HG03342 (cell line): ENCODE measurements around the gene DUSP16.

Experiments
- ATAC-seq: cut with Tn5 transposase; IDR thresholded peaks from one replicate; pipeline ENCODE4 v1.9.1; 2021; ENCODE audit warnings: mild to moderate bottlenecking, moderate library complexity; ENCODE audit not compliant: unreplicated experiment

DUSP16 gene

DNA sequence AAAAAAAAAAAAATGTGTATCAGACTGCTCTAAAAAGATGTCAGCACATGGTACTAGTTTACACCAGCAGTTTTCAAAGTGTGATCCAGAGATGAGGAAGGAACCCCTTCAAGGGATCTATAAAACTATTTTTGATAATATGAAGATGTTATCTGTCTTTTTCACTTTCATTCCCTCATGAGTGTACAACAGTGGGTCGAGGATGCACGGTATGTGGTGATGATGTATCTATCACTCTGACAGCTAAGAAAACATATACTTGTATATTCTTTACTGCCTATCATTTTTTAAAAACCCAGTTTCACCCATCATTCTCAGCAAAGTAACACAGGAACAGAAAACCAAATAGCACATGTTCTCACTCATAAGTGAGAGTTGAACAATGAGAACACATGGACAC is 12.4 kb downstream of the DUSP16 start:
- ATAC-seq, result no peak

- no peak for ATAC-seq
These were observed 13.2 kb downstream of the DUSP16 start for GRCh38 chr12:12549426-12549825.

DNA sequence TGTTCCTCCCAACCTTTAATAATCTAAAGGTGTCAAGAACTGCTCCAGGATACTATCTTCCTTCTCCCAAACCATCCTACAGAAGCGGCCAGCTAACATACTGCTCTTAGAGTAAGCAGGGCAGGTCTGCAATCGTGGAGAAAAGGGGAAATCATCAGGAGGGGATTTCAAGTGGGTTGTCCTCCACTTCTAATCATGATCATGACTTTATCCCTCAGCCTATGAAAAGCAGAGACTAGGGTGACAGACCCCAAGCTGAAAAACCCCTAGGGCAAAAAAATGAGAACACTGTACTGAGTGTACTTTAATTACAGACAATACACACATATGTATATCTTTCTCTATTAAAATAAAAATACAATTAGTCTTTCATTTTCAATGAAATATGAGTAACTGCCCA is 13.9 kb downstream of the DUSP16 start:
- ATAC-seq, result no peak

- no peak for ATAC-seq
These were observed 16.3 kb downstream of the DUSP16 start for GRCh38 chr12:12546314-12546772.

- ATAC-seq, result no peak
These were observed 18.7 kb downstream of the DUSP16 start for GRCh38 chr12:12543959-12544358.

DNA sequence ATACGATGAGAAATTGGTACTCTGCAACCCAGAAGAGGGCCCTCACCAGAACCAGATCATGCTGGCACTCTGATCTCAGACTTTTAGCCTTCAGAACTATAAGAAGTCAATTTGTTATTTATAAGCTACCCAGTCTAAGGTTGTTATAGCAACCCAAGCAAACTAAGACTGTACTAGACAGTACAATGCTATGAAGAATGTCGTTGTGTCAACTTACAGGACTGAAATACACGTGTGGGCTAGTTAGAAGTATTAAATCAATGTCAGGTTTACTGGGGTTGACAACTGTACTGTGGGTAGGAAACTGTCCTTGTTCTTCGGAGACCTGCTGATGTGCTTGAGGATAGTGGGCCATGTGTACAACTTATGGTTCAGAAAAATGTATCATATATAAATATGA is 19.7 kb downstream of the DUSP16 start:
- ATAC-seq, result no peak

DNA sequence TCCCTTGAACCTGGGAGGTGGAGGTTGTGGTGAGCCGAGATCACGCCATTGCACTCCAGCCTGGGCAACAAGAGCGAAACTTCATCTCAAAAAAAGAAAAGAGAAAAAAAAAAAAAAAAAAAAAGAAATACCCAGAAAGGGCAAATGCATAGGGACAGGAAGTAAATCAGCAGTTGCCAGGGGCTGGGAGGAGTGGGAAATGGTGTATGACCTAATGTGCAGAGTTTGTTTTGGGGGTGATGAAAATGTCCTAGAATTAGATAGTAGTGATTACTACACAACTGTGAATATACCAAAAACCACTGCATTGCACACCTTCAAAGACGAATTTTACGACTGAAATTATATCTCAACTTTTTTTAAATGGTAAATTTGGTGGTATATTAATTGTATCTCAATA is 20.4 kb downstream of the DUSP16 start:
- no peak for ATAC-seq

- no peak for ATAC-seq
These were observed 20.9 kb downstream of the DUSP16 start for GRCh38 chr12:12541782-12542181.

DNA sequence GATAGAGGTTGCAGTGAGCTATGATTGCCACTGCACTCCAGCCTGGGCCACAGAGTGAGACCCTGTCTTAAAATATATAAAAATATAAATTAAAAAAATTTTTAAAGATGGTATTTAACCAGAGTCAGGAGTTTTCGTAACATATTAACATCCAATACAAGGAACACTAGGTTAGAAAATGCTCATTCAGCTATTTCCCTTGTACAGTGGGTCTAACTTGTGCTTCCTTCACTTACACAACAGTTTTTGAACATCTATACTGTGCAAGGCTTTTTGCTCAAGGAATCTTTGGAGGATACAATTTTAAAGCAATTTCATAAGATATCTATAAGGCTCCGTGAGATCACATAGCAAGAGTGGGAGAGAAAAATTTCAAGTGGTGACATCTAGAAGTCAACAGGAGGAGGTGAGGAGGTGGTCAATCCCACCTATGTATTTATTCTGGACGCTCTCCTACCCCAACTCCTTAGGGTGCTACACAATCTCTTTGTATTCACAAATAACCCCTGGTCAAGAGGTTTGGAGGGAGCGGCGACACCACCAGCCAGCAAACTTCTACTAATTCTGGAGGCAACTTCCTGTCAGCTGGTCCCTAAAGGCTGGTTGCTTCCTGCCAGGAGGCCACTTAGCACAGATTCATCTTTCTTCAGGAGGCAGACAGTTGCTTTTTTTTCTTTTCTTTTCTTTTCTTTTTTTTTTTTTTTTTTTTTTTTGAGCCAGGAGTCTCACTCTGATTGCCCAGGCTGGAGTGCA is 22.2 kb downstream of the DUSP16 start:
- ATAC-seq, result no peak

DNA sequence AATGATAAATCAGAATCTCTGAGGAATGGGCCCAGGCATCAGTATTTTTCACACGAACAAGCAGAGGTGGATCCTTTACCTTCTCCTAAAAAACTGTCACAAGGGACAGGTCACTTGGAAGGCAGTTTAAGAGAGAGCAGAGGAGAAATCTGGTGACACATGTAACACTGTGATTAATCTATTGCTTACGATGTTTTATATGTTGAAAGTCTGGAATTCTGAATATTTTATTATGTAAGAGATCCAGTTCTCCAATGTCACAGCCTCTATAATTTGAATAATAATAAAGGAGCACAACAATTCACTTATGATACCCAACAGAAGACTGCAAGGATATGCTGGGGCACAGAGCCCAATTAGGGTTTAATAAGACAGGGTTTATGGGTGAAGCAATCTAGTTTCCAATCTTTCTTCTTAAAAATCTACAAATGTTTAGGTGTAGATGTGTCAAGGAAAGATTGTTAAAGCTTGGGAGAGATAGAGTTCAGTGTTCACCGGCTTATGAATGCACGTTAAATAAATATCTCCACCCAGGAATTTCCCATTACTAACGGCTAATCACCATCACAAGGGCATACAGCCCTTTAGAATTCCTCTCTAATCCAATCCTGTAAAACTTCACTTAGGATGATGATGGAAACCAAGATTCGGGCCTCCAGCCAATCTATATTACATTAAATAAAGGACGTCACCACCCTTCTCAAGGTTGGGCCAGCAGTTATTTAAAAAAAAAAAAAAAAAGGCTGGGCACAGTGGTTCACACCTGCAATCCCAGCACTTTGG is 23.4 kb downstream of the DUSP16 start:
- ATAC-seq, result no peak

GRCh38 chr12:12538535-12538934 is 24.1 kb downstream of the DUSP16 start:
- ATAC-seq, result no peak

- ATAC-seq, result no peak
These were observed 25.2 kb downstream of the DUSP16 start for GRCh38 chr12:12537421-12537820.

DNA sequence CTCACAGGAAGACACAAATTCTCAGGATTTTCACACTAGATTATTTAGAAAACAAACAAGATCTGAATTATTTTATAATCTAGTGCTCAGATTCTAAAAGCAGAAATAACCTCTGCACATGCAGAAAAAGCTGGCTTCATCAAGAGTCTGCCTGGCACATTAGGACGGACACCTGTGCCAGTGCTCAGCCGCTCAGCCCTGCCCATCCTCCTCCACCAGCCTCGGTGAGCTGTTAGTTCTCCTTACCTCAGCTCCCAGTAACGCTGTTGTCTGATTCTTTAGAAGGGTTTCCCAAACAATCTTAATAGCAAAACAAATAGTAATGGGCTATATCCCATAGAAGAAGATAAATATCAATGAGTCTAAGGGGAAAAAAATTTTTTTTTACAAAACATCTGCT is 27.7 kb downstream of the DUSP16 start:
- no peak for ATAC-seq

DNA sequence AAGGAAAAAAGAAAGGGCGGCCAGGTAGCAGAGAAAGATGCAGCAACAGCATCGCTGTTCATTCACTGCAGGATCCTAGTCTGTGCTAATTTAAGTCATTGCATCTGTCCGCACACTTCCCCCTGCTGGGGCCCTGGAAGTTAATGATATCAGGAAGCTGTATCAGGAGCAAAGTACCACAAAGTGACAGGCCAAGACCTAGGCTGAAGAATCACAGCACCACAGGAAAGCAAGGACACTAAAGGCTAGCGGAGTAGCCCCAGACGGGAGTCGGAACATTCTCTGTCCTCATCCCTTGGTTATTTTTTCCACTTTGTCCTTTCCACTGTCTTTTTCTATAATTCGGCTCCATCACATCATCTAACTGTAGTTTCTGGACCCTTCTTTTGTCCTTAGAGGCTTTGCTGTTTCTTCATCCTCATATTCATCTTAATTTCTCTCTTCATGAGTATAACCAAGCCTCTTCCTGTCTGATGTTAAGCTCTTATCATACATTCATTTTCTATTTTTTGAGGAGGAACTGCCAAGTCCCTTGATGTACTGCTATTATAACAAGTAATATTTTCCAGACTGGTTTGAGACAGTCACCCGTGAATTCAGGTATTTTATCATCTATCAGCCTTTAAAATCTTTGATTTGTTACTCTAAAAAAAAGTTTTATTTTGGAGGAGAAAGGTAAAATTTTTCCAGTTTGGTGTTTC is 28.3 kb downstream of the DUSP16 start:
- ATAC-seq, result no peak

DNA sequence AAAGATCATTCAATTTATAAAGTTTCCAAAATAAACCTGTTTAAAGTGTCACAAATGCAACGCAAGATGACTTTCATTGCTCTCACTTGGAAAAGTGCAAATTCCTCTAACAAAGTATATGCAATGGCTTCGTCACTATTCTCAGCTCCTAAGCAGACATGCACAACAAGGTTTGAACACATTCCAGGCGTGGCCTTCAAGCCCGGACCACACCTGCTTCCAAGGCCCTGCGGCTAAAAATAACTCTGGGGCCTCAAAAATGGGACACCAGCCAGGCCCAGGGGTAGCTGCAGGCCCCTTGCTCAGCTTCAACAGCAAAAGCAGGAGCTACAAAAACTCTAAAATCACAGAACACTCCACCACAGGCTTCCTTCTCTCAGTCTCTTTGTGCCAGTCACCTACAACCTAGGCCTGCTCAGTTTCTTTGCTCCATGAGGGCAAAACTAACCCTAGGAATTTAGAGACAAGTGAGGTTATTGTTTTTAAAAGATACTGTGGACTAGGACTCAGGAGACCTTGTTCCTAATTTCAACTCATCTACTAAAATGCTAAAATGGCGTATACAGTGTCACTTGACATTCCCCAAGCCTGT is 29.3 kb downstream of the DUSP16 start:
- no peak for ATAC-seq

DNA sequence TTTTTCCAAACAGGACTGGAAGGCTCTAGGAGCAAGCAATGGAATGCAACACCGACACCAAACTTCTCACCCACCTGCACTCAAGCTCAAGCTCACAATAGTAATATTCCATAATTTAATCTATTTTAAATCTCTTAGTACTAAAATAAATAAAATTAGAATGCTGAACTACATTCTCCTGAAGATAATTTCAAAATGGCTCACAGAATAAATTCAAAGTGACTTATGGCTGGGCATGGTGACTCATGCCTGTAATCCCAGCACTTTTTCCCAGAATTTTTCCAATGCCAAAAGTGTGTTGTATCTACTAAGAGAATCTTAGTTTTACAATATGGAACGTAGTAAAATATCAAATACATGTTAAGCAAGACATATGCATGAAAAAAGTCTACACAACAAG is 31.5 kb downstream of the DUSP16 start:
- ATAC-seq, result no peak

DNA sequence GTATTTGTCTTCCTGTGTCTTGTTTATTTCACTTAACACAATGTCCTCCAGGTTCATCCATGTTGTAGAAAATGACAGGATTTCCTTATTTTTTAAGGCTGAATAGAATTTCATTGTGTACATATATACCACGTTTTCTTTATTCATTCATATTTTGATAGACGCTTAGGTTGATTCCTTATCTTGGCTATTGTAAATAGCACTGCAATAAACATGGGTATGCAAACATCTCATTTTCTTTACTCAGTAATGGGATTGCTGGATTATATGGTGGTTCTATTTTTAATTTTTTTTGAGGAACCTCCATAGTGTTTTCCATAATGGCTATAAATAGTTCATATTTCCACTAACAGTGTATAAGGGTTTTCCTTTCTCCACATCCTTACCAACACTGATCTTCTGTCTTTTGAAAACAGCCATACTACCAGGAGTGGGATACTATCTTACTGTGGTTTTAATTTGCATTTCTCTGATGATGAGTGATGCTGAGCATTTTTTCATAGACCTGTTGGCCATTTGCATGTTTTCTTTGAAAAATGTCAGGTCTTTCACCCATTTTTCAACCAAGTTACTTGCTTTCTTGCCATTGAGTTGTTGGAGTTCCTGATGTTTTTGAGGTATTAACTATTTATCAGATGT is 32.8 kb downstream of the DUSP16 start:
- no peak for ATAC-seq

- ATAC-seq, result no peak
These were observed 34.0 kb downstream of the DUSP16 start for GRCh38 chr12:12528361-12529270.

GRCh38 chr12:12527820-12528296 is 34.8 kb downstream of the DUSP16 start:
- no peak for ATAC-seq

DNA sequence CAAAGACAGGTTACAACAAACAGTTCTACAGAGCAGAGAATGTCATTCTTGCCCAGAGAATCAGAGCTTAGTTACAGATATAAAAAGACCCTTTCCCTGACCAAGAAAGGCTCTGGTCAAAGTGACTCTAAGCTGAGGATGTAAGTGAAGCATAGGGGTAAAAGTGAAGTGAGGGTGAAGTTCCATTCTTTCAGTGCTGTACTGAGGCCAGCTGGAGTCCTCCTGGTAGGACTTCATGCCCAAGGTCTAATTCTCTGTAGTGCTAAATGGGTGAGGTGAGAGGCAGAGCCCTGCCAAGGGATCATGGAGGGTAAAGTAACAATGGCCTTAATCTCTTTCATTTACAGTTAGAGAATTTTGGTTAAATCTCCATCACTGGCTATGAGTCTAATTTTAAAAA is 38.5 kb downstream of the DUSP16 start:
- no peak for ATAC-seq
